ENCODE results near the gene WRNIP1.

WRNIP1 gene

DNA sequence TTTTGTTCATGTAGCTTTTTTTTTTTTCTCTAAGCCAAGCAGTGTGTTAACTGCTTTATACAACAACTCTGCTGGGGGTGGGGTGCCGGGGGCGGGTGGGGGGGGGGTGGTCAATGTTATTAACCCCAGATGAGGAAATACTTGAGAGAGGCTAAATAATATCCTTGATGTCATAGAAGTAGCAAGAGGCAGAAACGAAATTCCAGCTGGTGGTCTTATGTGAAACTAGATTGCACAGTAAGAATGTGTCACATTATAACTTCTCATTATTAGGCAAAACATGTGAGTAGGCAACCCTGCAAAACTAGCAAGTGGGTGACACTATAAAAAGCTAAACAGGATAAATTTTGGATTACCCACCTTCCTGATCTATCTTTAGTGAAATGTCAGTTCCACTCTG is 27.3 kb upstream of the WRNIP1 start:
- H3K9me3 ChIP-seq = no peaks in the 10 kb centered on the region

DNA sequence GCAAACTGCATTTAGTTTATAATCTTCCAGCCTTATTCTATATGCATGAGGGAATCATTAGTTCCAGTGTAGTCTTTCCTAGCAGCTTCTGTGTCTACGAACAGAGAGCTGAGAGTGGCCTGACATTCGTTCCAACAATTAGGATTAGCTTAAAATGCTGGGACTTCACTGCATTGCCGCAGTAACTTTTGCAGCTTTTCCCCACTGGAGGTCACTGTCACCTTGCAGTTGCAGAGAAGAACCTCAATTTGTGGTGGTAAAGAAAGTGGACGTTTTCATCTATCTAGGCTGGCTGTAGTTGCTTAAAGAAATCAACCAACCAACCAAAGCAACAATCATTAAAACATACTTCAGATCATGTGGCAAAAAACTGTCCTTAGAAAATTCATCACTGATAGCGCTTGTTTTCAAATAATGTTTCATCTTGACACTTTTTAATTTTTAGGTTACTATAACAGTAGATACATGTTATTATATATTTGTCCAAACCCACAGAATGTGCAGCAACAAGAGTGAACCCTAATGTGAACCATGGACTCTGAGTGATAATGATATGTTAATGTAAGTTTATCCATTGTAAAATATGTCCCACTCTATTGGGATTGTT is 26.7 kb upstream of the WRNIP1 start:
- Histone ChIP-seq H3K4me3 (ENCODE audit: low read depth in 1 of 2, low read length in 1 of 2) (no peak overlapping the region), H3K9me3 (no peaks in the 10 kb centered on the region), H3K4me1 (ENCODE audit: control insufficient read depth in 1 of 2, insufficient read depth in 1 of 2, low read depth in 1 of 2, low read length in 1 of 2) (peaks cover 2 to 4% of the 10 kb centered on the region in 2 experiments), H3K27me3 (no peaks in the 10 kb centered on the region), H3K36me3 (no peaks in the 10 kb centered on the region), H3K27ac (no peak overlapping the region)
- TF ChIP-seq, protein P1, sequence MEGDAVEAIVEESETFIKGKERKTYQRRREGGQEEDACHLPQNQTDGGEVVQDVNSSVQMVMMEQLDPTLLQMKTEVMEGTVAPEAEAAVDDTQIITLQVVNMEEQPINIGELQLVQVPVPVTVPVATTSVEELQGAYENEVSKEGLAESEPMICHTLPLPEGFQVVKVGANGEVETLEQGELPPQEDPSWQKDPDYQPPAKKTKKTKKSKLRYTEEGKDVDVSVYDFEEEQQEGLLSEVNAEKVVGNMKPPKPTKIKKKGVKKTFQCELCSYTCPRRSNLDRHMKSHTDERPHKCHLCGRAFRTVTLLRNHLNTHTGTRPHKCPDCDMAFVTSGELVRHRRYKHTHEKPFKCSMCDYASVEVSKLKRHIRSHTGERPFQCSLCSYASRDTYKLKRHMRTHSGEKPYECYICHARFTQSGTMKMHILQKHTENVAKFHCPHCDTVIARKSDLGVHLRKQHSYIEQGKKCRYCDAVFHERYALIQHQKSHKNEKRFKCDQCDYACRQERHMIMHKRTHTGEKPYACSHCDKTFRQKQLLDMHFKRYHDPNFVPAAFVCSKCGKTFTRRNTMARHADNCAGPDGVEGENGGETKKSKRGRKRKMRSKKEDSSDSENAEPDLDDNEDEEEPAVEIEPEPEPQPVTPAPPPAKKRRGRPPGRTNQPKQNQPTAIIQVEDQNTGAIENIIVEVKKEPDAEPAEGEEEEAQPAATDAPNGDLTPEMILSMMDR (IDR thresholded peaks at IDR 0.05) = no peak

More for the DNA sequence above, 27.3 kb upstream of the WRNIP1 start:
- Histone ChIP-seq H3K4me1 (ENCODE audit: control insufficient read depth in 1 of 2, insufficient read depth in 1 of 2, low read depth in 1 of 2, low read length in 1 of 2) (peaks cover 8 to 9% of the 10 kb centered on the region in 2 experiments), H3K27ac (no peak overlapping the region), H3K4me3 (ENCODE audit: low read depth in 1 of 2, low read length in 1 of 2) (no peak overlapping the region), H3K27me3 (no peaks in the 10 kb centered on the region), H3K36me3 (no peaks in the 10 kb centered on the region)
- TF ChIP-seq, protein P1 (IDR thresholded peaks at IDR 0.05) = no peak

DNA sequence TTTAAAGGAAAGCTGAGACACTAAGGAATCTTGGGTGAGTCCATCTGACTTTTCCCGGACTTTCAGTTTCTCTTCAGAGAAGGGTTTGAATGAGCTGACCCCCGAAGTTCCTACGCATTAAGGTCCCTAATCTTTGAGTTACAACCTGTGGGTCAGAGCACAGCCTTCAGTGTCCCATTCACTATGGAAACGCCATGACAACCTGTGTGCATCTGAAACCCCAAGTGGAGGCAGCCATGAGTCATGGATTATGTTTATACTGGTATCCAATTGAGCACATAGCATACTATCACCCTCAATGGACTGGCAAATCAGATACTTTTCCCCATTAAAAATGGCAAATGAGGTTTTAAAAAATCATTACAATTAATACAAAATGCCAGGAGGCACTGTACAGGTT is 25.9 kb upstream of the WRNIP1 start:
- no peaks in the 10 kb centered on the region for H3K36me3 ChIP-seq
- H3K9me3 ChIP-seq = no peaks in the 10 kb centered on the region
- H3K27ac ChIP-seq = no peak overlapping the region
- TF ChIP-seq, protein P1 (IDR thresholded peaks at IDR 0.05) = no peak
- no peaks in the 10 kb centered on the region for H3K4me1 ChIP-seq (ENCODE audit: control insufficient read depth in 1 of 2, insufficient read depth in 1 of 2, low read depth in 1 of 2, low read length in 1 of 2)
- H3K27me3 ChIP-seq = no peaks in the 10 kb centered on the region
- no peak overlapping the region for H3K4me3 ChIP-seq (ENCODE audit: low read depth in 1 of 2, low read length in 1 of 2)

DNA sequence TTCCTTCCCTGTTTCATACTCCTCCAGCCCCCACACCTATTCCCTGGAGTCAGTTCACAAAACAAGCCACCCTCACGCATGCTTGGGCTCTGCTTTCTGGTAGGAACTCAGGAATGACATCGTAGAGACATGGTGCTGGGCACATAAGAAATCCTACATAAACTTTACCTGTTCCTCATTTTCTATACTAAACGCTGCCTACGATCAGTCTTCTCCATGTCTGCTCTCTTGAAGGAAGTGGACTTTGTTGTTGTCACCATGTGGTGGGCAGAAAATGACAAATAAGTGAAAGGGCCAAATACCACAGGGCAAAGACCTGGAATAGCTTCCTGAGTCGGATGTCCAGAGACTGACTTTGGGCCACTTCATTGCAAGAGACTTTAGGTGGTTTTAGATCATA is 24.6 kb upstream of the WRNIP1 start:
- Histone ChIP-seq H3K4me1 (ENCODE audit: control insufficient read depth in 1 of 2, insufficient read depth in 1 of 2, low read depth in 1 of 2, low read length in 1 of 2) (no peaks in the 10 kb centered on the region), H3K4me3 (ENCODE audit: low read depth in 1 of 2, low read length in 1 of 2) (no peak overlapping the region), H3K36me3 (no peaks in the 10 kb centered on the region), H3K27ac (no peak overlapping the region), H3K27me3 (no peaks in the 10 kb centered on the region), H3K9me3 (no peaks in the 10 kb centered on the region)
- TF ChIP-seq, protein P1 (IDR thresholded peaks at IDR 0.05) = no peak

DNA sequence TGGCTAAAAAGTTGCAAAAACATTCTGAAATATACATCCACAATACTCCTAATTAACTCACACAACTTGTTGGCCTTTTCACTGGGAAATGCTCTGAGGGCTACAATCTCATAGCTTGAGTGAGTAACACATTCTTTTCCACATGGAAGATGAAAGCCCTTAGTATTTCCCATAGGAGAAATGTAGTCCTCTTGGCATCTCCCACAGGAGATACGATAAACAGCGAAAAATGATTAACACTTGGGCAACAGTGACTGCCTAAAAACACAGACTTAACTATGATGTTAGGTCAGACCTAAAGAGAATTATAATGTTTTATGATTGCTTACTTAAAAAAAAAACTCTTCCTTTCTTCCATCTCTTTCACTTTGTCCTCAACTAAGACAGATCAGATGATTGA is 23.4 kb upstream of the WRNIP1 start:
- H3K27me3 ChIP-seq = no peaks in the 10 kb centered on the region
- H3K36me3 ChIP-seq = no peaks in the 10 kb centered on the region
- TF ChIP-seq, protein P1 (IDR thresholded peaks at IDR 0.05) = no peak
- no peaks in the 10 kb centered on the region for H3K4me1 ChIP-seq (ENCODE audit: control insufficient read depth in 1 of 2, insufficient read depth in 1 of 2, low read depth in 1 of 2, low read length in 1 of 2)
- H3K27ac ChIP-seq = no peak overlapping the region
- no peaks in the 10 kb centered on the region for H3K9me3 ChIP-seq
- H3K4me3 ChIP-seq (ENCODE audit: low read depth in 1 of 2, low read length in 1 of 2) = no peak overlapping the region
